A673 (cell line): ENCODE results near the gene SMARCD2. TPM values are rescaled to one million over a fixed set of nuclear protein-coding genes. Genes with fewer than 3 reads are reported as not detected.

Source experiments
- BruUV-seq: library from RNA; stranded (reverse); fragments of 400-500 nt; replicated peaks from 2 replicates; lab custom pipeline; 2021; lab: Mats Ljungman, UMichigan
- CTCF ChIA-PET: fragments of 300-600 bp; sonication (Branson Sonifier 250); formaldehyde crosslinking; loops from one replicate; lab custom pipeline; 2022; ENCODE audit warnings: antibody characterized with exemption; lab: Charles Lee
- POLR2A ChIA-PET: fragments of 300-600 bp; sonication (Branson Sonifier 250); formaldehyde crosslinking; loops from one replicate; lab custom pipeline; 2022; ENCODE audit warnings: antibody characterized with exemption; ENCODE audit not compliant: low non-redundant PET; lab: Charles Lee
- DNase-seq: peaks from one replicate; pipeline ENCODE4 v3.0.0-alpha.2; 2015; ENCODE audit warnings: low spot score
- H3K27ac ChIP-seq: fragments of 200-600 bp; sonication (generic); 2 replicates; pipeline ENCODE4 v1.5.1; 2016; ENCODE audit warnings: mixed run types, low read depth, mild to moderate bottlenecking, mixed read lengths, antibody characterized with exemption, low read length; ENCODE audit not compliant: poor library complexity, severe bottlenecking
- H3K27me3 ChIP-seq: fragments of 200-600 bp; sonication (generic); replicated peaks from 2 replicates; pipeline ENCODE4 v1.6.1; 2017; ENCODE audit warnings: mixed run types, low read depth, mild to moderate bottlenecking, mixed read lengths, antibody characterized with exemption, low read length; ENCODE audit not compliant: insufficient read depth, poor library complexity
- H3K36me3 ChIP-seq: fragments of 200-600 bp; sonication (generic); 2 replicates; pipeline ENCODE4 v1.6.1; 2016; ENCODE audit warnings: mixed run types, mild to moderate bottlenecking, mixed read lengths, antibody characterized with exemption, low read length; ENCODE audit not compliant: insufficient read depth, poor library complexity, severe bottlenecking
- H3K4me1 ChIP-seq: fragments of 200-600 bp; sonication (generic); 2 replicates; pipeline ENCODE4 v1.6.1; 2017; ENCODE audit warnings: mixed run types, mild to moderate bottlenecking, mixed read lengths, antibody characterized with exemption, low read length; ENCODE audit not compliant: insufficient read depth, poor library complexity, severe bottlenecking
- H3K4me3 ChIP-seq: fragments of 200-600 bp; sonication (generic); 2 replicates; pipeline ENCODE4 v1.5.1; 2016; ENCODE audit warnings: low read depth, mixed run types, mild to moderate bottlenecking, mixed read lengths, low read length; ENCODE audit not compliant: poor library complexity, severe bottlenecking
- H3K9me3 ChIP-seq: fragments of 200-600 bp; sonication (generic); 2 replicates; pipeline ENCODE4 v1.6.1; 2016; ENCODE audit warnings: mixed run types, low read depth, mild to moderate bottlenecking, mixed read lengths, antibody characterized with exemption, low read length; ENCODE audit not compliant: poor library complexity, severe bottlenecking
- EZH2 ChIP-seq: fragments of 200-600 bp; sonication (generic); IDR thresholded peaks from 2 replicates; pipeline ENCODE4 v1.6.1; 2017; ENCODE audit warnings: borderline replicate concordance, low read depth, mild to moderate bottlenecking, mixed read lengths, antibody characterized with exemption, low read length; ENCODE audit not compliant: poor library complexity, severe bottlenecking
- intact Hi-C: fragments of 100-400 bp; cut with micrococcal nuclease; formaldehyde crosslinking; loops from one replicate; pipeline ENCODE4 v1.10.0; 2022; ENCODE audit not compliant: unreplicated experiment
- total RNA-seq: library from RNA; stranded (reverse); gene quantifications from 2 replicates; pipeline ENCODE4 v1.2.3, GENCODE V29; 2021
- TF ChIP-seq, protein P1 (sequence below): fragments of 300-800, 200-600 bp; sonication (generic); conservative IDR thresholded peaks from 2 replicates; pipeline ENCODE4 v1.5.1; 2017; ENCODE audit warnings: low read depth, mild to moderate bottlenecking, antibody characterized with exemption, low read length, moderate library complexity, mixed read lengths

The SMARCD2 gene
- total RNA-seq, 1 experiment from 2014 or later: 71.9 TPM

DNA sequence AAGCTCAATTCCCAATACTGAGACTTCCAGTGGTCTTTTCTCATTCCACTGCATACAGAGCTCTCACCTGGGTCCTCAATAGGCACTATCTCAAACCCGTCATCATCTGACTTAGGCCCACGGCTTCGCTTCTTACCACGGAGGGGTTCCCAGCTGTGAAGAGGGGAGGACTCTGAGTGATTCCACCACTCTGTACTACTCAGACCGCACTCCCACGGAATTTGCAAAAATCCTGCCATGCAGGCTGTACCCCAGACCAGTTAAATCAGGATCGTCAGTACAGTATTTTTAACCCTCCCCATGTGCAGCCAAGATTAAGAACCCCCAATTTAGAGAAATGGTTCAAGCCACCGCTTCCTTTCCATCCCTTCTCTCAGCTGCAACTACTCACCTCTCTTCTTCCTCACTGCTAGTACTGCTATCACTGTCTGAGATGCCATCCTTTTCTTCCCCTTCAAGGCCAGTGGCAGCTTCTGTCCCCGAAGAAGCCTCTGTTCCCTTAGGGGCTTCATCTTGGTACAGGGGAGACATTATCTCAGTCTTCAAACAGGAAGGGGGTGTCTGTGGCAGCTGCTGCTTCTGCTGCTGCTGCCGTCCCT, 21.4 kb downstream of the SMARCD2 start:
- no peaks in the 10 kb centered on the region for H3K27me3 ChIP-seq
- no peaks in the 10 kb centered on the region for H3K9me3 ChIP-seq
- no peak overlapping the region for H3K4me3 ChIP-seq
- H3K36me3 ChIP-seq: peaks cover 96% of the 10 kb centered on the region
- no peaks in the 10 kb centered on the region for H3K4me1 ChIP-seq
- intact Hi-C loops: no loop called here
- CTCF ChIA-PET: no interaction called here
- H3K27ac ChIP-seq: no peak overlapping the region
- no peak for DNase-seq
- TF ChIP-seq, protein P1, sequence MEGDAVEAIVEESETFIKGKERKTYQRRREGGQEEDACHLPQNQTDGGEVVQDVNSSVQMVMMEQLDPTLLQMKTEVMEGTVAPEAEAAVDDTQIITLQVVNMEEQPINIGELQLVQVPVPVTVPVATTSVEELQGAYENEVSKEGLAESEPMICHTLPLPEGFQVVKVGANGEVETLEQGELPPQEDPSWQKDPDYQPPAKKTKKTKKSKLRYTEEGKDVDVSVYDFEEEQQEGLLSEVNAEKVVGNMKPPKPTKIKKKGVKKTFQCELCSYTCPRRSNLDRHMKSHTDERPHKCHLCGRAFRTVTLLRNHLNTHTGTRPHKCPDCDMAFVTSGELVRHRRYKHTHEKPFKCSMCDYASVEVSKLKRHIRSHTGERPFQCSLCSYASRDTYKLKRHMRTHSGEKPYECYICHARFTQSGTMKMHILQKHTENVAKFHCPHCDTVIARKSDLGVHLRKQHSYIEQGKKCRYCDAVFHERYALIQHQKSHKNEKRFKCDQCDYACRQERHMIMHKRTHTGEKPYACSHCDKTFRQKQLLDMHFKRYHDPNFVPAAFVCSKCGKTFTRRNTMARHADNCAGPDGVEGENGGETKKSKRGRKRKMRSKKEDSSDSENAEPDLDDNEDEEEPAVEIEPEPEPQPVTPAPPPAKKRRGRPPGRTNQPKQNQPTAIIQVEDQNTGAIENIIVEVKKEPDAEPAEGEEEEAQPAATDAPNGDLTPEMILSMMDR: no peak
- TF ChIP-seq EZH2: no peak
- POLR2A ChIA-PET: no interaction called here
- BruUV-seq: no TSS peak

DNA sequence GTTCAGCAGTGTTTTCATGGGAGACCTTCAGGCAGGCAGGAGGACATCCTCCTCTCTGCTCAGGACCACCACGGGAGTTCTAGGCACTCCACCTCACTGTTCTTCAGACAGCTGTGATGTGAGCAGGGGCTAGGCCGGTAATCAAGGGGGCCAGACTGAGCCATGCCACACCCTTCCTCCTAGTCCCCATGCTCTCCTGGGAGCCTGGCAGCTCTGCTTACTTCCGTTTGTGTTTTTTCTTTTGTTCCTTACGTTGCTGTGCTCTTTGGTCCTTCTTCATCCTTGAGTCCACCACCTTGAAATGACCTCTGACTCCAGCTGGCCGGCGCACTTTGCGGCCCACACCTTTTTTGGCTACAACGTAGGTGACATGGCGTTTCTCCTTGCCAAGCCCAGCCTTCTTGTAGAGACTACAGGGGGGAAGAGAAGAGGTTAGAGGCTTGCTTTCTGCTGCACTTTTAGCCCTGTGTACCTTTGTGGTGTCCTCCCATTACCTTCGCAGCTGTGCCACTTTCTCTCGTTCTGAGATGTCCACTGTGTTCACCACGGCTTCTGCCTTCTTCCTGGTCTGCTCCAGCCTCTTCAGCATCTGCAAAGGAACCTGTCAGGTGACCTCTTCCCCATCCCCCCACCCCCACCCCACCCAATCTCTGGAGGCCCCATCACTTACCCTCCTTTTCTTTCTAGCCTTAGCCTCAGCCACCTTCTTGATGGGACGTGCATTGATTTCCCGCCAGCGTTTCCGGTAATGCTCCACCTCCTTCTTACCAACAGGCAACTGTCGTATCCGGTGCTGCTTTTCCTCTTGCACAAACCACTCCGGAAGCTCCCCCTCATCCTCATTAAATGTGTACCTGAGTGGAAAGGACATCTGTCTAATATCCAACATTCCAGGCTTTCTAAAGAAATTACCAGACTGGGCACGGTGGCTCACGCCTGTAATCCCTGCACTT, 22.6 kb downstream of the SMARCD2 start:
- TF ChIP-seq EZH2: no peak
- TF ChIP-seq, protein P1: no peak
- intact Hi-C loops: loop anchor here (5.0 kb wide), 1 partner anchor 38 kb away; no protein-coding TSS in a partner anchor
- DNase-seq: no peak
- Histone ChIP-seq H3K4me3 (no peak overlapping the region), H3K36me3 (peaks cover 99% of the 10 kb centered on the region), H3K4me1 (no peaks in the 10 kb centered on the region), H3K27ac (no peak overlapping the region), H3K27me3 (no peaks in the 10 kb centered on the region), H3K9me3 (no peaks in the 10 kb centered on the region)
- POLR2A ChIA-PET: no interaction called here
- TSS peak; percentile 86 for BruUV-seq
- CTCF ChIA-PET: no interaction called here

DNA sequence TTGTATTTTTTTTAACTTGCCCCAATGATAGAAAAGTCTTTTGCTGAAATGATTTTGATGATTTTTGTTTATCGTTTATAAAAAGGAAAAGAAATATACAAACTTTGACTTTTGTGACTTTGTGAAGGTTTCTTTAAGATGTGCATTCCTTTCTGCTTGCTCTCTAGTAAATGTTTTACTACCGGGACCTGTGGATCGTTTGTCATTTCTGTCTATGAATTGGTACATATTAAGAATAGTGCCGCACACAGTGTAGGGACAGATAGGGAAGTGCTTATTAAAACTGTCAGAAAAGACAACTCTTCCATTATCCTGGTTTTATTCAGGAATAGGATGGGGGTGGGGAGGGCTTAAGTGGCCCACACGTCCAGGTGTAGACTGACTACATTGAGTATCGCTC, 23.4 kb downstream of the SMARCD2 start:
- Histone ChIP-seq H3K4me1 (no peaks in the 10 kb centered on the region), H3K9me3 (no peaks in the 10 kb centered on the region), H3K4me3 (no peak overlapping the region), H3K36me3 (peaks cover 99% of the 10 kb centered on the region), H3K27me3 (no peaks in the 10 kb centered on the region), H3K27ac (no peak overlapping the region)
- intact Hi-C loops: loop anchor here (5.0 kb wide), 1 partner anchor 37 kb away; no protein-coding TSS in a partner anchor
- TF ChIP-seq, protein P1: no peak
- no peak for TF ChIP-seq EZH2
- no peak for DNase-seq
- CTCF ChIA-PET: no interaction called here
- POLR2A ChIA-PET: no interaction called here
- no TSS peak for BruUV-seq
